CD8-positive, alpha-beta memory T cell (primary cell): Measurements from ENCODE around the gene CASTOR1. TPM values are rescaled to one million over a fixed set of nuclear protein-coding genes. Genes with fewer than 3 reads are reported as not detected.
A peak's percentile ranks its signal among the peaks of the same experiment; 100 is the strongest.

Experiments
- CTCF ChIA-PET: fragments of 350-600 bp; sonication (Branson Sonifier 250); formaldehyde crosslinking; loops from one replicate; lab custom pipeline; 2021; ENCODE audit warnings: antibody characterized with exemption; lab: Charles Lee
- POLR2A ChIA-PET: fragments of 350-600 bp; sonication (Branson Sonifier 250); formaldehyde crosslinking; loops from one replicate; lab custom pipeline; 2021; ENCODE audit warnings: antibody characterized with exemption; lab: Charles Lee
- DNase-seq, 5 donors: peaks; one replicate each; pipeline versions ENCODE4 v3.0.0 to v3.0.0-alpha.2; 2020 to 2022; ENCODE audit warnings: mixed read lengths in 1 of 5
- H3K27ac ChIP-seq: one replicate; pipeline ENCODE4 v1.7.0; 2013; ENCODE audit warnings: low read depth, mild to moderate bottlenecking, low read length, moderate library complexity
- H3K27me3 ChIP-seq: 2 replicates; pipeline ENCODE4 v1.7.0; 2013; ENCODE audit warnings: low read length, mild to moderate bottlenecking; ENCODE audit not compliant: insufficient read depth, poor library complexity, severe bottlenecking
- H3K36me3 ChIP-seq: 2 replicates; pipeline ENCODE4 v1.7.0; 2013; ENCODE audit warnings: mild to moderate bottlenecking, low read length, moderate library complexity; ENCODE audit not compliant: insufficient read depth
- H3K4me1 ChIP-seq: 2 replicates; pipeline ENCODE4 v1.7.0; 2013; ENCODE audit warnings: mild to moderate bottlenecking, low read length, moderate library complexity; ENCODE audit not compliant: insufficient read depth
- H3K4me3 ChIP-seq: 2 replicates; pipeline ENCODE4 v1.7.0; 2013; ENCODE audit warnings: mild to moderate bottlenecking, low read length
- H3K9me3 ChIP-seq: 2 replicates; pipeline ENCODE4 v1.7.0; 2013; ENCODE audit warnings: mild to moderate bottlenecking, low read length
- H3K27ac Mint-ChIP-seq, 8 donors: one replicate each; pipeline ENCODE4 v1.8.0; 2020 to 2021; ENCODE audit warnings: mixed read lengths in 8 of 8, mild to moderate bottlenecking in 6 of 8, inconsistent platforms in 3 of 8, moderate library complexity in 3 of 8
- H3K27me3 Mint-ChIP-seq, 2 donors: one replicate each; pipeline ENCODE4 v1.8.0; 2020 to 2021; ENCODE audit warnings: mixed read lengths in 2 of 2, mild to moderate bottlenecking in 1 of 2, moderate library complexity in 1 of 2
- H3K36me3 Mint-ChIP-seq, 3 donors: one replicate each; pipeline ENCODE4 v1.8.0; 2020 to 2021; ENCODE audit warnings: mixed read lengths in 3 of 3, inconsistent platforms in 1 of 3, mild to moderate bottlenecking in 1 of 3
- H3K4me1 Mint-ChIP-seq, 3 donors: one replicate each; pipeline ENCODE4 v1.8.0; 2020 to 2021; ENCODE audit warnings: mixed read lengths in 3 of 3, inconsistent platforms in 1 of 3, mild to moderate bottlenecking in 1 of 3
- H3K4me3 Mint-ChIP-seq, 7 donors: one replicate each; pipeline ENCODE4 v1.8.0; 2020 to 2021; ENCODE audit warnings: mixed read lengths in 7 of 7, mild to moderate bottlenecking in 6 of 7, moderate library complexity in 4 of 7, inconsistent platforms in 2 of 7
- H3K9me3 Mint-ChIP-seq, 5 donors: one replicate each; pipeline ENCODE4 v1.8.0; 2020 to 2022; ENCODE audit warnings: mixed read lengths in 5 of 5, mild to moderate bottlenecking in 3 of 5, moderate library complexity in 2 of 5, inconsistent platforms in 1 of 5
- polyA plus RNA-seq: library from polyadenylated mRNA; unstranded; fragments of 300-500 nt; fragmentation: Illumina TruSeq; gene quantifications from one replicate; pipeline ENCODE4 v1.2.3, GENCODE V29; 2021
- total RNA-seq, 2 experiments: library from RNA; stranded (reverse); gene quantifications; one replicate each; pipeline ENCODE4 v1.2.3, GENCODE V29; 2021

Gene CASTOR1
- total and polyA plus RNA-seq, 3 experiments from 2014 or later: 4.0 to 17.8 (median 5.3) TPM

GRCh38 chr22:30251711-30252110, 37.6 kb downstream of the CASTOR1 start:
- Histone ChIP-seq H3K4me3 (no peak overlapping the region), H3K4me1 (peaks cover 9% of the 10 kb centered on the region), H3K27me3 (no peaks in the 10 kb centered on the region), H3K27ac (no peak overlapping the region), H3K9me3 (no peaks in the 10 kb centered on the region), H3K36me3 (no peaks in the 10 kb centered on the region)
- Mint-ChIP-seq H3K27me3 (peaks cover 7 to 17% of the 10 kb centered on the region in 2 donors), H3K36me3 (no peaks in the 10 kb centered on the region), H3K4me3 (no peak overlapping the region), H3K4me1 (peaks cover 14 to 17% (median 15%) of the 10 kb centered on the region in 3 donors), H3K27ac (no peak overlapping the region), H3K9me3 (no peaks in the 10 kb centered on the region)
- ChIA-PET POLR2A (no interaction called here), CTCF (no interaction called here)
- no peak for DNase-seq

- Mint-ChIP-seq H3K27ac (no peak overlapping the region), H3K9me3 (no peaks in the 10 kb centered on the region), H3K4me1 (peaks cover 18 to 26% (median 19%) of the 10 kb centered on the region in 3 donors), H3K4me3 (no peak overlapping the region), H3K36me3 (no peaks in the 10 kb centered on the region), H3K27me3 (peaks cover 9 to 23% of the 10 kb centered on the region in 2 donors)
- Histone ChIP-seq H3K27ac (no peak overlapping the region), H3K36me3 (no peaks in the 10 kb centered on the region), H3K27me3 (no peaks in the 10 kb centered on the region), H3K4me3 (no peak overlapping the region), H3K9me3 (no peaks in the 10 kb centered on the region), H3K4me1 (peaks cover 16% of the 10 kb centered on the region)
- no peak for DNase-seq
- ChIA-PET POLR2A (no interaction called here), CTCF (no interaction called here)
Measured at GRCh38 chr22:30250661-30251267, 38.5 kb downstream of the CASTOR1 start.

GRCh38 chr22:30250039-30250565, 39.2 kb downstream of the CASTOR1 start:
- POLR2A ChIA-PET: no interaction called here
- Histone ChIP-seq H3K27ac (no peak overlapping the region), H3K36me3 (no peaks in the 10 kb centered on the region), H3K4me1 (peaks cover 19% of the 10 kb centered on the region), H3K4me3 (no peak overlapping the region), H3K27me3 (no peaks in the 10 kb centered on the region), H3K9me3 (no peaks in the 10 kb centered on the region)
- no peaks in the 10 kb centered on the region for H3K36me3 Mint-ChIP-seq
- no peak for DNase-seq
- CTCF ChIA-PET: no interaction called here
- H3K4me1 Mint-ChIP-seq: peaks cover 22 to 31% (median 24%) of the 10 kb centered on the region in 3 donors
- H3K4me3 Mint-ChIP-seq: peak overlapping the region in 1 of 7 donors; percentile 24
- H3K9me3 Mint-ChIP-seq: no peaks in the 10 kb centered on the region
- H3K27me3 Mint-ChIP-seq: peaks cover 9 to 23% of the 10 kb centered on the region in 2 donors
- peak overlapping the region in 1 of 8 donors; percentile 27 for H3K27ac Mint-ChIP-seq

GRCh38 chr22:30249049-30250038, 40.0 kb downstream of the CASTOR1 start:
- no peak for DNase-seq
- no peaks in the 10 kb centered on the region for H3K36me3 ChIP-seq
- Mint-ChIP-seq H3K27me3 (peaks cover 9 to 27% of the 10 kb centered on the region in 2 donors), H3K9me3 (no peaks in the 10 kb centered on the region), H3K36me3 (no peaks in the 10 kb centered on the region), H3K4me1 (peaks cover 24 to 31% (median 24%) of the 10 kb centered on the region in 3 donors), H3K27ac (peak overlapping the region in 1 of 8 donors; percentile 27), H3K4me3 (peak overlapping the region in 1 of 7 donors; percentile 24)
- H3K4me1 ChIP-seq: peaks cover 19% of the 10 kb centered on the region
- no peaks in the 10 kb centered on the region for H3K27me3 ChIP-seq
- POLR2A ChIA-PET: no interaction called here
- CTCF ChIA-PET: no interaction called here
- H3K27ac ChIP-seq: no peak overlapping the region
- H3K4me3 ChIP-seq: no peak overlapping the region
- H3K9me3 ChIP-seq: no peaks in the 10 kb centered on the region

- Histone ChIP-seq H3K9me3 (no peaks in the 10 kb centered on the region), H3K27me3 (no peaks in the 10 kb centered on the region), H3K27ac (no peak overlapping the region), H3K36me3 (no peaks in the 10 kb centered on the region), H3K4me3 (no peak overlapping the region), H3K4me1 (peaks cover 19% of the 10 kb centered on the region)
- ChIA-PET POLR2A (no interaction called here), CTCF (interaction anchor here (1.3 kb wide), 1 partner anchor 15 kb away, joined by 5 read pairs; no protein-coding TSS in a partner anchor)
- no peaks in the 10 kb centered on the region for H3K36me3 Mint-ChIP-seq
- peak overlapping the region in 3 of 7 donors; percentile 22 to 62 (median 42) for H3K4me3 Mint-ChIP-seq
- H3K9me3 Mint-ChIP-seq: no peaks in the 10 kb centered on the region
- H3K27me3 Mint-ChIP-seq: peaks cover 9 to 30% of the 10 kb centered on the region in 2 donors
- DNase-seq: no peak
- H3K4me1 Mint-ChIP-seq: peaks cover 24 to 31% (median 24%) of the 10 kb centered on the region in 3 donors
- H3K27ac Mint-ChIP-seq: peak overlapping the region in 1 of 8 donors; percentile 7
Measured at GRCh38 chr22:30248484-30248883, 40.8 kb downstream of the CASTOR1 start.

GRCh38 chr22:30247974-30248373, 41.3 kb downstream of the CASTOR1 start:
- Histone ChIP-seq H3K27ac (no peak overlapping the region), H3K9me3 (no peaks in the 10 kb centered on the region), H3K4me1 (peaks cover 19% of the 10 kb centered on the region), H3K4me3 (no peak overlapping the region), H3K27me3 (no peaks in the 10 kb centered on the region), H3K36me3 (no peaks in the 10 kb centered on the region)
- Mint-ChIP-seq H3K36me3 (no peaks in the 10 kb centered on the region), H3K4me3 (peak overlapping the region in 3 of 7 donors; percentile 10 to 42 (median 22)), H3K27ac (no peak overlapping the region), H3K9me3 (no peaks in the 10 kb centered on the region), H3K27me3 (peaks cover 9 to 30% of the 10 kb centered on the region in 2 donors), H3K4me1 (peaks cover 22 to 31% (median 23%) of the 10 kb centered on the region in 3 donors)
- ChIA-PET POLR2A (no interaction called here), CTCF (interaction anchor here (1.3 kb wide), 1 partner anchor 16 kb away, joined by 5 read pairs; no protein-coding TSS in a partner anchor)
- DNase-seq: no peak

GRCh38 chr22:30247561-30247960, 41.7 kb downstream of the CASTOR1 start:
- Mint-ChIP-seq H3K9me3 (no peaks in the 10 kb centered on the region), H3K4me3 (peak overlapping the region in 2 of 7 donors; percentile 15 to 36), H3K4me1 (peaks cover 19 to 31% (median 21%) of the 10 kb centered on the region in 3 donors), H3K36me3 (no peaks in the 10 kb centered on the region), H3K27me3 (peaks cover 10 to 30% of the 10 kb centered on the region in 2 donors), H3K27ac (no peak overlapping the region)
- no peak overlapping the region for H3K27ac ChIP-seq
- ChIA-PET CTCF (interaction anchor here (1.3 kb wide), 1 partner anchor 16 kb away, joined by 5 read pairs; no protein-coding TSS in a partner anchor), POLR2A (no interaction called here)
- H3K4me3 ChIP-seq: no peak overlapping the region
- DNase-seq: no peak
- H3K4me1 ChIP-seq: peaks cover 19% of the 10 kb centered on the region
- no peaks in the 10 kb centered on the region for H3K36me3 ChIP-seq
- no peaks in the 10 kb centered on the region for H3K9me3 ChIP-seq
- H3K27me3 ChIP-seq: no peaks in the 10 kb centered on the region
